ENCODE results near the gene ADK.
"Not testable (repeated sequence)": the region's sequence is repeated elsewhere in the genome, so short reads cannot be mapped to it uniquely, and the experiment has no call there.

ADK gene

GRCh38 chr10:74514322-74514721 lies 363.3 kb downstream of the ADK start:
- DNase-seq (ENCODE audit: low read depth in 2 of 2) = no peak
- no peak for TF ChIP-seq CTCF (IDR thresholded peaks at IDR 0.05; ENCODE audit: low read depth, low read length)
- no peak overlapping the region for H3K4me3 ChIP-seq (replicated peaks in 1 of 2; ENCODE audit: low read depth in 2 of 2, low read length in 2 of 2)

- no peak for DNase-seq (ENCODE audit: low read depth in 2 of 2)
- no peak for TF ChIP-seq CTCF (IDR thresholded peaks at IDR 0.05; ENCODE audit: low read depth, low read length)
- no peak overlapping the region for H3K4me3 ChIP-seq (replicated peaks in 1 of 2; ENCODE audit: low read depth in 2 of 2, low read length in 2 of 2)
Measured at GRCh38 chr10:74518061-74518460, 367.0 kb downstream of the ADK start.

GRCh38 chr10:74521526-74521925 lies 370.5 kb downstream of the ADK start:
- no peak for TF ChIP-seq CTCF (IDR thresholded peaks at IDR 0.05; ENCODE audit: low read depth, low read length)
- H3K4me3 ChIP-seq (replicated peaks in 1 of 2; ENCODE audit: low read depth in 2 of 2, low read length in 2 of 2) = no peak overlapping the region

GRCh38 chr10:74523199-74523598 lies 372.2 kb downstream of the ADK start:
- no peak for DNase-seq (ENCODE audit: low read depth in 2 of 2)
- no peak overlapping the region for H3K4me3 ChIP-seq (replicated peaks in 1 of 2; ENCODE audit: low read depth in 2 of 2, low read length in 2 of 2)
- no peak for TF ChIP-seq CTCF (IDR thresholded peaks at IDR 0.05; ENCODE audit: low read depth, low read length)

More at GRCh38 chr10:74521526-74521925, 370.5 kb downstream of the ADK start:
- no peak for DNase-seq (ENCODE audit: low read depth in 2 of 2)

- no peak for TF ChIP-seq CTCF (IDR thresholded peaks at IDR 0.05; ENCODE audit: low read depth, low read length)
- DNase-seq (ENCODE audit: low read depth in 2 of 2) = no peak
- no peak overlapping the region for H3K4me3 ChIP-seq (replicated peaks in 1 of 2; ENCODE audit: low read depth in 2 of 2, low read length in 2 of 2)
Measured at GRCh38 chr10:74525885-74526284, 374.9 kb downstream of the ADK start.

GRCh38 chr10:74527611-74528010 lies 376.6 kb downstream of the ADK start:
- DNase-seq (ENCODE audit: low read depth in 2 of 2); H3K4me3 ChIP-seq (replicated peaks in 1 of 2; ENCODE audit: low read depth in 2 of 2, low read length in 2 of 2): not testable (repeated sequence)

GRCh38 chr10:74529205-74529604 lies 378.2 kb downstream of the ADK start:
- H3K4me3 ChIP-seq (replicated peaks in 1 of 2; ENCODE audit: low read depth in 2 of 2, low read length in 2 of 2) = no peak overlapping the region
- TF ChIP-seq CTCF (IDR thresholded peaks at IDR 0.05; ENCODE audit: low read depth, low read length) = no peak
- DNase-seq (ENCODE audit: low read depth in 2 of 2) = peak in 1 of 2 donors; percentile 11
